Measurements from ENCODE around the gene MORC3. TPM values are rescaled to one million over a fixed set of nuclear protein-coding genes. Genes with fewer than 3 reads are reported as not detected.

The MORC3 gene
- total and polyA plus RNA-seq, 4 donors, result 3.9 to 44.1 (median 14.1) TPM

GRCh38 chr21:36349315-36349714, 29.3 kb downstream of the MORC3 start:
- Histone ChIP-seq H3K4me1 (ENCODE audit: control insufficient read depth in 4 of 4, insufficient read depth in 4 of 4, low read length in 3 of 4) (no peaks in the 10 kb centered on the region), H3K4me3 (ENCODE audit: low read depth in 1 of 3, low read length in 3 of 3) (no peak overlapping the region), H3K36me3 (ENCODE audit: control insufficient read depth in 4 of 4, insufficient read depth in 3 of 4, low read depth in 1 of 4, low read length in 3 of 4) (peaks cover 13 to 71% (median 57%) of the 10 kb centered on the region in 4 donors), H3K9ac (ENCODE audit: low read depth in 1 of 2, low read length in 2 of 2) (no peak overlapping the region), H3K27me3 (ENCODE audit: control insufficient read depth in 4 of 4, insufficient read depth in 4 of 4, low read length in 3 of 4) (no peaks in the 10 kb centered on the region), H3K27ac (ENCODE audit: low read depth in 1 of 2, low read length in 2 of 2) (no peak overlapping the region), H3K9me3 (ENCODE audit: control insufficient read depth in 4 of 4, low read length in 3 of 4) (no peaks in the 10 kb centered on the region)
- DNase-seq (ENCODE audit: low spot score), result no peak
- WGBS, result over 99% methylated on average over 2 of the region's 2 CpGs
- no peak for TF ChIP-seq HNF4A (conservative IDR thresholded peaks at IDR 0.05)
- no peak for TF ChIP-seq GABPA (IDR thresholded peaks at IDR 0.05 in 1 of 2, conservative IDR thresholded peaks at IDR 0.05 in 1 of 2)
- TF ChIP-seq ZBTB33 (IDR thresholded peaks at IDR 0.05), result no peak
- TF ChIP-seq RXRA (IDR thresholded peaks at IDR 0.05), result no peak
- no peak for TF ChIP-seq FOXA2 (IDR thresholded peaks at IDR 0.05)
- no peak for TF ChIP-seq YY1 (IDR thresholded peaks at IDR 0.05)
- no peak for TF ChIP-seq SP1 (IDR thresholded peaks at IDR 0.05)
- TF ChIP-seq TAF1 (conservative IDR thresholded peaks at IDR 0.05), result no peak
- no peak for TF ChIP-seq HNF4G (IDR thresholded peaks at IDR 0.05)
- no peak for TF ChIP-seq NR2F2 (IDR thresholded peaks at IDR 0.05)
- no peak for TF ChIP-seq ATF3 (IDR thresholded peaks at IDR 0.05)
- no peak for TF ChIP-seq RAD21 (IDR thresholded peaks at IDR 0.05)
- no peak for TF ChIP-seq EGR1 (IDR thresholded peaks at IDR 0.05; ENCODE audit: low read depth in 2 of 2)
- no peak for TF ChIP-seq REST (IDR thresholded peaks at IDR 0.05)
- no peak for TF ChIP-seq MAX (IDR thresholded peaks at IDR 0.05)
- TF ChIP-seq FOXA1 (IDR thresholded peaks at IDR 0.05), result no peak
- no peak for TF ChIP-seq JUND (IDR thresholded peaks at IDR 0.05)

GRCh38 chr21:36350282-36350910, 30.4 kb downstream of the MORC3 start:
- WGBS, result 95% methylated on average over 11 of the region's 11 CpGs
- H3K9me3 ChIP-seq (ENCODE audit: control insufficient read depth in 4 of 4, low read length in 3 of 4), result no peaks in the 10 kb centered on the region
- no peaks in the 10 kb centered on the region for H3K4me1 ChIP-seq (ENCODE audit: control insufficient read depth in 4 of 4, insufficient read depth in 4 of 4, low read length in 3 of 4)
- DNase-seq (ENCODE audit: low spot score), result no peak
- H3K9ac ChIP-seq (ENCODE audit: low read depth in 1 of 2, low read length in 2 of 2), result no peak overlapping the region
- H3K4me3 ChIP-seq (ENCODE audit: low read depth in 1 of 3, low read length in 3 of 3), result no peak overlapping the region
- TF ChIP-seq ATF3 (IDR thresholded peaks at IDR 0.05) (no peak), REST (IDR thresholded peaks at IDR 0.05) (no peak), MAX (IDR thresholded peaks at IDR 0.05) (no peak), HNF4G (IDR thresholded peaks at IDR 0.05) (no peak), JUND (IDR thresholded peaks at IDR 0.05) (no peak)
- H3K36me3 ChIP-seq (ENCODE audit: control insufficient read depth in 4 of 4, insufficient read depth in 3 of 4, low read depth in 1 of 4, low read length in 3 of 4), result peaks cover 13 to 74% (median 61%) of the 10 kb centered on the region in 4 donors
- no peaks in the 10 kb centered on the region for H3K27me3 ChIP-seq (ENCODE audit: control insufficient read depth in 4 of 4, insufficient read depth in 4 of 4, low read length in 3 of 4)
- H3K27ac ChIP-seq (ENCODE audit: low read depth in 1 of 2, low read length in 2 of 2), result no peak overlapping the region
